ENCODE data around the gene CPO. TPM values are rescaled to one million over a fixed set of nuclear protein-coding genes. Genes with fewer than 3 reads are reported as not detected.

CPO gene
- total RNA-seq, 4 donors from 2014 or later = not detected

DNA sequence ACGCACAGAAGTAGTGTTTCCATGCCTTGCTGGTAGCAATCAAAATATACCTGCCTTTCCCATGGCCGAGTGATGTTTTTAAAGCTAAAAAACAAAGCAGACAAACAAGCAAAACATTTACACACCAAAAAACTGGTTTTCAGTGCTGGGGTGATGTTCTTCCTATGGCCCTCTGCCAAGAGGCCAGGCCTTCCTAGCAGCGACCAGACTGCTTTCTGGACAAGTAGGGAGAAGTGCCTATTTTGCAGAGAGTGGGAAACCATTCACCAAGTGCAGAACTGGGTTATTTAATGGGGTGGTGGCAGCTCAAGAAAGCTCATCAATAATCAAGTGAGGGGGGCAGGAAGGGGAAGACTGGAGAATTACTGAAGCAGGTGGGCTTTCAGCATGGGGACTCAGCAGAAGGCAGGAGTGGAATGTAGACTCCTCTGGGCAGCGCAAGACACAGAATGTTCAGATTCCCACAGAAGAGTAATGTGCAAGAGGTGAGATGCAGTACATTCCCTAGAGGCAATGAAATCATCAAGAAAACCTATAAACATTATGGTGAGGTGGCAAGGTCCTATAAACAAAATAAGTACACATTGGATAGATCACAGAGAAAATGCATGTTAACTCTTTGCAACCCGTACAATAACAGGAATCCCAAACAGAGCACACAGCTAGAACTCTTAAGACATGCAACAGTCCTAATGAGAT, 44.0 kb downstream of the CPO start:
- Histone ChIP-seq H3K4me3 (no peak overlapping the region), H3K36me3 (no peaks in the 10 kb centered on the region), H3K27me3 (no peaks in the 10 kb centered on the region), H3K9me3 (no peaks in the 10 kb centered on the region), H3K4me1 (peaks cover 0 to 16% (median 0%) of the 10 kb centered on the region in 4 donors), H3K27ac (no peak overlapping the region)
- intact Hi-C loops (cut with DNase I; ENCODE audit: low total_unique reads) (loop anchor here (1.0 kb wide), 1 partner anchor 490 kb away; no protein-coding TSS in a partner anchor), in situ Hi-C loops (cut with MboI; ENCODE audit: low pct_ligation_motif_present in 1 of 4, low pct_unique_long_range_greater_than_20kb in 1 of 4, low sequenced_read_pairs in 3 of 4) (loop anchor here in 3 of 4 donors (5.0 to 25.0 kb wide), 4 partner anchors 296 to 494 kb away; no protein-coding TSS in a partner anchor)
- no peak for DNase-seq
- no peak for TF ChIP-seq POLR2A (IDR thresholded peaks at IDR 0.05)
- no peak for TF ChIP-seq EP300 (IDR thresholded peaks at IDR 0.05; ENCODE audit: low read depth)
- TF ChIP-seq, protein P1, sequence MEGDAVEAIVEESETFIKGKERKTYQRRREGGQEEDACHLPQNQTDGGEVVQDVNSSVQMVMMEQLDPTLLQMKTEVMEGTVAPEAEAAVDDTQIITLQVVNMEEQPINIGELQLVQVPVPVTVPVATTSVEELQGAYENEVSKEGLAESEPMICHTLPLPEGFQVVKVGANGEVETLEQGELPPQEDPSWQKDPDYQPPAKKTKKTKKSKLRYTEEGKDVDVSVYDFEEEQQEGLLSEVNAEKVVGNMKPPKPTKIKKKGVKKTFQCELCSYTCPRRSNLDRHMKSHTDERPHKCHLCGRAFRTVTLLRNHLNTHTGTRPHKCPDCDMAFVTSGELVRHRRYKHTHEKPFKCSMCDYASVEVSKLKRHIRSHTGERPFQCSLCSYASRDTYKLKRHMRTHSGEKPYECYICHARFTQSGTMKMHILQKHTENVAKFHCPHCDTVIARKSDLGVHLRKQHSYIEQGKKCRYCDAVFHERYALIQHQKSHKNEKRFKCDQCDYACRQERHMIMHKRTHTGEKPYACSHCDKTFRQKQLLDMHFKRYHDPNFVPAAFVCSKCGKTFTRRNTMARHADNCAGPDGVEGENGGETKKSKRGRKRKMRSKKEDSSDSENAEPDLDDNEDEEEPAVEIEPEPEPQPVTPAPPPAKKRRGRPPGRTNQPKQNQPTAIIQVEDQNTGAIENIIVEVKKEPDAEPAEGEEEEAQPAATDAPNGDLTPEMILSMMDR (IDR thresholded peaks at IDR 0.05) = no peak
- no peak for TF ChIP-seq POLR2AphosphoS5 (IDR thresholded peaks at IDR 0.05)
- 50 to 55% methylated on average over 4 to 5 of the region's 5 CpGs for WGBS, 2 donors (ENCODE audit: low coverage in 1 of 2)

DNA sequence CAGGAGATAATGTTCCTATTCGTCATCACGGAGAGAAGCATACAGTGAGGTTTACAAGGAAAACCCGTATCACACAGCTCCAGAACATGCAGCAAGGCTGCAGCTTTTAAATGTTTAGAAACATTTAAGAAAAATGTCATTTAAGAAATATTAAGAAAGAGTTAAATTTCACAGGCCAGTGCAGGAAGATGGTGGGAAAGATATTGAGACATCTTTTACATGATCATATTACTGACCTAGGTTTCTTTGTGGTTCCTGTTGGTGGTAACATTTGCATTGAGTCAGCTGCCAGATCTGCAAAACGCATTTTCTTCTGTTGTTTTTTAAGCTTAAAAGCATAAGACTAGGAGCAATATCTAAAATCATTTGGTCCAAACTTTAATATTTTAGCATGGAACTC, 44.9 kb downstream of the CPO start:
- no peak overlapping the region for H3K4me3 ChIP-seq
- H3K36me3 ChIP-seq = no peaks in the 10 kb centered on the region
- H3K27me3 ChIP-seq = no peaks in the 10 kb centered on the region
- no peak for DNase-seq
- intact Hi-C loops (cut with DNase I; ENCODE audit: low total_unique reads) = no loop called here
- in situ Hi-C loops (cut with MboI; ENCODE audit: low pct_ligation_motif_present in 1 of 4, low pct_unique_long_range_greater_than_20kb in 1 of 4, low sequenced_read_pairs in 3 of 4) = loop anchor here in 3 of 4 donors (5.0 to 25.0 kb wide), 4 partner anchors 297 to 493 kb away; no protein-coding TSS in a partner anchor
- no peaks in the 10 kb centered on the region for H3K9me3 ChIP-seq
- TF ChIP-seq, protein P1 (IDR thresholded peaks at IDR 0.05) = no peak
- TF ChIP-seq EP300 (IDR thresholded peaks at IDR 0.05; ENCODE audit: low read depth) (no peak), POLR2AphosphoS5 (IDR thresholded peaks at IDR 0.05) (no peak), POLR2A (IDR thresholded peaks at IDR 0.05) (no peak)
- peaks cover 0 to 16% (median 0%) of the 10 kb centered on the region in 4 donors for H3K4me1 ChIP-seq
- 70 to 76% methylated on average over 4 of the region's 4 CpGs for WGBS, 2 donors (ENCODE audit: low coverage in 1 of 2)
- no peak overlapping the region for H3K27ac ChIP-seq

DNA sequence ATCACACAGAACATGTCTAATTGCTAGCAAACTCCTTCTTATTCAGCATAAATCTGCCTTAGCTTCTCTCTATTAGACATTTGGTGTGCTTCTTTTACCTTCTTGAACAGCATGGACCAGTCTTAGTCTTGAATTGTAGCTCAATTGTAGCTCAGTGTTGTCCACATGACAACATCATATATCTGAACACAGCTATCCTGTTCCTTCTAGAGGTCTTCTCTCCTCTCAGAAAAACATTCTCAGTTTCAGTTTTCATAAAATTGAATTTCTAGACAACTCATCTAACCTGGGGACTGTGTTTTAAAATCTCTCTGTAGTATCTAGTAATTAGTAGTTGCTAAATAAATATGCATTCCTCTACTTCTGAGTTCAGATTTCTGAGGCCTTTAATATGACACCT, 47.6 kb downstream of the CPO start:
- intact Hi-C loops (cut with DNase I; ENCODE audit: low total_unique reads) (no loop called here), in situ Hi-C loops (cut with MboI; ENCODE audit: low pct_ligation_motif_present in 1 of 4, low pct_unique_long_range_greater_than_20kb in 1 of 4, low sequenced_read_pairs in 3 of 4) (loop anchor here in 2 of 4 donors (10.0 to 25.0 kb wide), 2 partner anchors 300 to 488 kb away; no protein-coding TSS in a partner anchor)
- Histone ChIP-seq H3K4me1 (peaks cover 0 to 14% (median 0%) of the 10 kb centered on the region in 4 donors), H3K27me3 (no peaks in the 10 kb centered on the region), H3K4me3 (no peak overlapping the region), H3K27ac (no peak overlapping the region), H3K36me3 (no peaks in the 10 kb centered on the region), H3K9me3 (no peaks in the 10 kb centered on the region)
- no peak for DNase-seq
- TF ChIP-seq EP300 (IDR thresholded peaks at IDR 0.05; ENCODE audit: low read depth) (no peak), POLR2AphosphoS5 (IDR thresholded peaks at IDR 0.05) (no peak), POLR2A (IDR thresholded peaks at IDR 0.05) (no peak)
- TF ChIP-seq, protein P1 (IDR thresholded peaks at IDR 0.05) = no peak

- Histone ChIP-seq H3K9me3 (no peaks in the 10 kb centered on the region), H3K4me1 (peaks cover 0 to 13% (median 0%) of the 10 kb centered on the region in 4 donors), H3K27ac (no peak overlapping the region), H3K4me3 (no peak overlapping the region), H3K36me3 (no peaks in the 10 kb centered on the region), H3K27me3 (no peaks in the 10 kb centered on the region)
- WGBS, 2 donors (ENCODE audit: low coverage in 1 of 2) = 90% methylated on average over 2 of the region's 2 CpGs
- in situ Hi-C loops (cut with MboI; ENCODE audit: low pct_ligation_motif_present in 1 of 4, low pct_unique_long_range_greater_than_20kb in 1 of 4, low sequenced_read_pairs in 3 of 4) = loop anchor here in 2 of 4 donors (10.0 to 25.0 kb wide), 2 partner anchors 301 to 487 kb away; no protein-coding TSS in a partner anchor
- TF ChIP-seq EP300 (IDR thresholded peaks at IDR 0.05; ENCODE audit: low read depth) = no peak
- TF ChIP-seq POLR2A (IDR thresholded peaks at IDR 0.05) = no peak
- TF ChIP-seq, protein P1 (IDR thresholded peaks at IDR 0.05) = no peak
- TF ChIP-seq POLR2AphosphoS5 (IDR thresholded peaks at IDR 0.05) = no peak
- no peak for DNase-seq
- intact Hi-C loops (cut with DNase I; ENCODE audit: low total_unique reads) = no loop called here
Measured at GRCh38 chr2:206987810-206988209, 48.5 kb downstream of the CPO start.
